Occipital lobe (tissue), 2 donors: ENCODE measurements around the gene FN1. TPM values are rescaled to one million over a fixed set of nuclear protein-coding genes. Genes with fewer than 3 reads are reported as not detected.
"Not testable (repeated sequence)": the region's sequence is repeated elsewhere in the genome, so short reads cannot be mapped to it uniquely, and the experiment has no call there.

Experiments used
- DNase-seq: peaks from one replicate; lab custom pipeline; 2025; lab: John Stamatoyannopoulos, UW
- total RNA-seq: library from RNA; depleted of rRNA; stranded (reverse); fragments of >200 nt; gene quantifications from one replicate; pipeline ENCODE4 v1.2.3, GENCODE V29; 2014

The FN1 gene
- total RNA-seq, 1 donor from 2014 or later = 85.5 TPM

DNA sequence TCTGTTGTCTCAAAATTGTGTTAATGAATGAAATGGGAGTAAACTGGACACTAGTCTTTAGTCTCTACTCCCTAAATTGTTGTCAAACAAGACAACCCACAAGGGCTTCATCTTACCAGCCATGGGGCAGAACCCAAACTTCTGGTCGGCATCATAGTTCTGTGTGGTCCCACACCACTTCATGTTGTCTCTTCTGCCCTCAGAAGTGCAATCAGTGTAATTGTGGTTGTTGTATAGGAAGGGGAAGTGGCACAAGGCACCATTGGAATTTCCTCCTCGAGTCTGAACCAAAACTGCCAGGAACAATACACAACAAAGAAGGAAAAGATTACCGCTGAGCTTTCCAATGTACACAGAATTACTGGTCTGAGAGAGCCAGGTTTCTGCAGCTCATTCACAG lies 12.6 kb downstream of the FN1 start:
- no peak for DNase-seq

DNA sequence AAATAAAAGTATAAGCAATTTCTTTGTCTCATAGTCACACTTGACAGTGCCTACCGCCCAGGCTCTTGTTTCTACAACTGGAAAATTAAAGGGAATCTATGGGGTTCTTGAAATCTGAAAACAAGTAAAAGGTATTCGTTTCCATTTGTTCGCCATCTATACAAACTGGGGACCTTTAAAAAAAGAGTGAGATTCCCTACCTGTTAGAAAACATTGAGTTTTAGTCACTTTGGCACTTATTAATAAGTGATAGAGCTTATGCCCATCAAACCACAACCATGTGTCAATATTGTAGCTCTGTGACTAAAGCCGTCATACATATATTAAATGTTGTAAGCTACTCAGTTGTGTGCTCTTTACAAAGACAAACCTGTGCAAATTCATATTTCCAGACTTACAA lies 13.2 kb downstream of the FN1 start:
- DNase-seq = no peak

GRCh38 chr2:215421859-215422461 lies 13.9 kb downstream of the FN1 start:
- DNase-seq = no peak

DNA sequence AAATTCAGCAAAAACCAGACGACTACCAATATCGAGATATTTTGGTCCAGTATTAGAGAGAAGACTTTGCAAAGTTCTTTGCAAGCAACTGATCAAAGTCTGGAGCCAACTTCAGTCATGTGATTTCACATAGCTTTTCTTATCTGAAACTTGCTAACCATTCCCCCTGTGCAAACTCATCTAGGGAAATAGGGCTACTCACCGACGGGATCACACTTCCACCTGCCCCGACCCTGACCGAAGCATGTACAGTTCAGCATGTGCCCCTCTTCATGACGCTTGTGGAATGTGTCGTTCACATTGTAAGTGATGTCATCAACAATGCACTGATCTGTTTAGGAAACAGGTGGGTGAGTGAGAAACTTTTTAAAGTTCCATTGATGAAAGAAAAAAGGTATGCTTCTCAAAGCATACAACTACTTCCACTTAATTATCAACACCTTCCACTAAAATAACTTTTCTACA lies 15.4 kb downstream of the FN1 start:
- no peak for DNase-seq

DNA sequence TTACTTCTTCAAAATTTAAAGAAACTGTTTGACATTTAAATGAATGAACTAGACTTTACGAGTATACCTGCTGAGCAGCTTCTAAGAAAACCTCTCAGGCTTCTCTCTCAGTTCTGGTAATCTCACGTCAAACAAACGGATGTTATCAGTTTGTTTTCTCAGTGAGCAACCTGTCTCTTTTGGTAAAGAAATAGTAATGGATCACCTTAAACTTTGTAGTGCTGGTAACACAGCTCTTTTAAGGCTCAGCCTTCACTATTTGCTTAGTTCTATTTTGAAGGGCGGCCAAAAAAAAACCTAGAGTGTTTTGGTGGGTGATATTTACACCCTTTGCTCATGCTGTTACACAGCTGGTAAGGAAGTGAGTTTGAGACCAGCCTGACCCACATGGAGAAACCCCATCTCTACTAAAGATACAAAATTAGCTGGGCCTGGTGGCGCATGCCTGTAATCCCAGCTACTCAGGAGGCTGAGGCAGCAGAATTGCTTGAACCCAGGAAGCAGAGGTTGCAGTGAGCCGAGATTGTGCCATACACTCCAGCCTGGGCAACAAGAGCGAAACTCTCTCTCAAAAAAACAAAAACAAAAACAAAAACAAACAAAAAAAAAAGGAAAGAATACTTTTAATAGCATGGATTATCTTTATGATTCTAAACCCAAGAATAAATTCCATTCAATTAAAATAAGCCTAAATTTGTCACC lies 15.9 kb downstream of the FN1 start:
- DNase-seq = no peak

DNA sequence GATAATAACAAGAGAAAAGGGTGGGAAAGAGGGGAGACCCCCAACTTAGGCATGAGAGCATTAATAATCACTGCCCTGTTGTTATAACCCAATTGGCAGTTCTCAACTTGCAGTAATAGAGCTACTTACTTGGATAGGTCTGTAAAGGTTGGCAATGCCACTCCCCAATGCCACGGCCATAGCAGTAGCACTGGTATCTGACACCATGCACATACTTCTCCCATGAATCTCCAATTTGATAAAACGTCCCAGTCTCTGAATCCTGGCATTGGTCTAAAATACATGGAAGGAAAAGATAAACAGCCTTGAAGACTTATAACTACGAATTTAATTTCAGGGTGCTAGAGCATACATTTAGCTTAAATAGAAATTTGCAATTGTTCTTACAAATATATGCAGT lies 16.8 kb downstream of the FN1 start:
- no peak for DNase-seq

GRCh38 chr2:215418064-215418963 lies 17.6 kb downstream of the FN1 start:
- no peak for DNase-seq

DNA sequence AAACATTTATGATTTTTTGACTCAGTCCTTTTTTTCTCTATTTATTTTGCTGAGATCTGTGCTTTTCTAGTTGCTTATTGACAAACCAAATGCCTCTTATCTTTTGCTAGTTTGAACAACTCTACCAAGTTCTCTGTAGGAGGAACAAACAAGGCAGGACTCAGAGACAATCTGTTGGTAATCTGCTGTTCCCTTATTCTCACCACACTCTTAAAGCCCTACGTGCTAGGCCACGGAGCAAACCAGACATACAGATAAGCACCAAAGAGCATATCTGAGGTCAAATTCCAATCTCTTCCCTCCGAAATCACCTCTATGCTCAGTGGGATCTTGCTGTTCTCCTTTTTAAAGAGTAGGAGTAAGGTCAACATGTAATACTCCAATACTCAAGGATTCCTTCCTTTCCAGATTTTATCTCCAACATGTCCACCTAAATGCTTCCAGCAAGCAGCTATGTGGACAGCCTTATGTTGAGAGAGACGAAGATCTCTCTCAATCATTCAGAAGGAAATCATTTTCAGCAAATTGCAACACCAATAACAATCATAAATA lies 18.4 kb downstream of the FN1 start:
- DNase-seq = no peak

- DNase-seq = no peak
Measured at GRCh38 chr2:215416656-215417055, 19.2 kb downstream of the FN1 start.

DNA sequence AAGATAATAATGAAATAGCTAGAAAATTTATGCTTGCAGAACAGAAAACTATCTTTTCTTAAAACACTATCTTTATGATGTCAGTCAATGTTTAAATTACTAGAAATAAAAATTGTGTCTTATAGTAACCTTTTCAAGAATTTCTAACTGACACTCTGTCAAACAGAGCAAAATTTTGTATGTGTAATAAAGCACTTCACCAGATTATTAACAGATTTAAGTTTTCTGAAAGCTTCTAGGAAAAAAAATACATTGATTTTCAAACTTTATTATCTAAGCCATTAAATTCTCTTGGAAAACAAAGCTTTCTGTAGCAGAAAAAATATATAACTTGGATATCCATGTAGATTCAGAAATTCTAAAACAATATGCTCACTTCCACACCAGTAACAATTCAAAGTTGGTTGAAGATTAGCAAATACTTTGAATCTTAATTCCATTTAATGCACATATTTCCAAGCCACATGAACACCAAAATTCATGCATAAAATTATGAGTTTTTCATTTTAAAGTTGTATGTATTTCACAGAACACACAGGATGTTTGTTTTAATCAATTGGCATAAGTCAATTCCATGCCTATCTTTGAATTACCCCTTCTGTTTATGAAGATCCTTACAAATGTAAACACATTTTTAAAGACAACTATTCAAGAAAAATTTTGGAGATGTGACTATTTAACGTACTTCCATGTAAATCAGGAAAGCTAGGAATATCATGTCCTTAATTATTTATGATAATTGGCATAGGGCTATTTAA lies 19.9 kb downstream of the FN1 start:
- no peak for DNase-seq

- DNase-seq = no peak
Measured at GRCh38 chr2:215415218-215415617, 20.6 kb downstream of the FN1 start.

DNA sequence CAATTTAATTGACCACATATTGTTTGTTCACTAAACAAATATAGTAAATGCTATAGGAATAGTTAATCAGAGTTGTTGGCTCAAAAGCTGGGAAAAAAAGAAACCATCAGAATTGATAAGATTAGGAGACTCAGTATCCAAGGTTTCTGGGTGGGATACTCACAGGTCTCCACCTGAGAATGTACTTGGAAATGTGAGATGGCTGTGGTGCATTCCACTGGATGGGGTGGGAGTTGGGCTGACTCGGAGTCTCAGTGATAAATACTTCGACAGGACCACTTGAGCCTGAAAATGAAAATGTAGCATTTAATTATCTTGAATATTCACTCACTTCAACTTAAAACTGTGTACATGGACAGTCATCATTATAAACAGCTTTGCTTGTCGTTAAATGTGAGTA lies 21.2 kb downstream of the FN1 start:
- DNase-seq = no peak

GRCh38 chr2:215413974-215414373 lies 21.9 kb downstream of the FN1 start:
- DNase-seq = no peak

- DNase-seq = no peak
Measured at GRCh38 chr2:215413484-215413777, 22.4 kb downstream of the FN1 start.

- no peak for DNase-seq
Measured at GRCh38 chr2:215411941-215412743, 23.7 kb downstream of the FN1 start.

DNA sequence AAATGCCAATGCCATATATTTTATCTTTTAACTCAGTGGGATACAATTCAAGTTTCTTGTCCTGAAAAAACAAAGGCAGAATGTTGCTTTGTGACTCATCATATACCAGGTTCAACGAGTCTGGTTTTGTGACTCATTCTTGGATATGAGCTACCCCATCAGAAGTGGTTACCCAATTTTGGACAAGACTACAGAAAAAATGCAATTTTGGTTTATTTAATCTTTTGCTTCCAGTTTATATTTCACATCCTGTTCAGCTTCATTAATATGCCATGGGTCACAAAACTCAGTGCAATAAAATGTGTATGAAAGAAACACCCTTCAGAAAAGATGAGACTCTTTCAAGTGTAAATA lies 25.0 kb downstream of the FN1 start:
- DNase-seq = no peak

GRCh38 chr2:215410181-215410931 lies 25.5 kb downstream of the FN1 start:
- not testable (repeated sequence) for DNase-seq

GRCh38 chr2:215409331-215410127 lies 26.3 kb downstream of the FN1 start:
- DNase-seq = no peak

DNA sequence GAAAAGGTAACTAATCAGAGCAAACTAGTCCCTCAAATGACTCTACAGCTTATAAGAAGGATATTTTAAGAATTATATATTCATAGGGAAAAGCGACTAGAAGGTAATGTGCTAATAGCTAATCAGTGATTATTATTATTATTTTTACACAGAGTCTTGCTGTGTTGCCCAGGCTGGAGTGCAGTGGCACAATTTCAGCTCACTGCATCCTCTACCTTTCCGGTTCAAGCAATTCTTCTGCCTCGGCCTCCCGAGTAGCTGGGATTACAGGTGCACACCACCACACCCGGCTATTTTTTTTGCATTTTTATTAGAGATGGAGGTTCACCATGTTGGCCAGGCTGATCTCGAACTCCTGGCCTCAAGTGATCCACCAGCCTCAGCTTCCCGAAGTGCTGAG lies 27.4 kb downstream of the FN1 start:
- not testable (repeated sequence) for DNase-seq
